Esophagus mucosa (tissue), 1 donor: ENCODE results near the gene DUSP28. TPM values are rescaled to one million over a fixed set of nuclear protein-coding genes. Genes with fewer than 3 reads are reported as not detected.

Source experiments
- ATAC-seq: fragments of 200-7000 bp; cut with Tn5 transposase; one replicate; pipeline ENCODE4 v1.9.1; 2020
- total RNA-seq: library from RNA; stranded (reverse); gene quantifications from one replicate; pipeline ENCODE4 v1.2.4, GENCODE V29; 2023
- donor health status: DM: yes; HTN: yes; CAD: no.

DUSP28 gene
- total RNA-seq, 1 donor from 2014 or later: 3.7 TPM

DNA sequence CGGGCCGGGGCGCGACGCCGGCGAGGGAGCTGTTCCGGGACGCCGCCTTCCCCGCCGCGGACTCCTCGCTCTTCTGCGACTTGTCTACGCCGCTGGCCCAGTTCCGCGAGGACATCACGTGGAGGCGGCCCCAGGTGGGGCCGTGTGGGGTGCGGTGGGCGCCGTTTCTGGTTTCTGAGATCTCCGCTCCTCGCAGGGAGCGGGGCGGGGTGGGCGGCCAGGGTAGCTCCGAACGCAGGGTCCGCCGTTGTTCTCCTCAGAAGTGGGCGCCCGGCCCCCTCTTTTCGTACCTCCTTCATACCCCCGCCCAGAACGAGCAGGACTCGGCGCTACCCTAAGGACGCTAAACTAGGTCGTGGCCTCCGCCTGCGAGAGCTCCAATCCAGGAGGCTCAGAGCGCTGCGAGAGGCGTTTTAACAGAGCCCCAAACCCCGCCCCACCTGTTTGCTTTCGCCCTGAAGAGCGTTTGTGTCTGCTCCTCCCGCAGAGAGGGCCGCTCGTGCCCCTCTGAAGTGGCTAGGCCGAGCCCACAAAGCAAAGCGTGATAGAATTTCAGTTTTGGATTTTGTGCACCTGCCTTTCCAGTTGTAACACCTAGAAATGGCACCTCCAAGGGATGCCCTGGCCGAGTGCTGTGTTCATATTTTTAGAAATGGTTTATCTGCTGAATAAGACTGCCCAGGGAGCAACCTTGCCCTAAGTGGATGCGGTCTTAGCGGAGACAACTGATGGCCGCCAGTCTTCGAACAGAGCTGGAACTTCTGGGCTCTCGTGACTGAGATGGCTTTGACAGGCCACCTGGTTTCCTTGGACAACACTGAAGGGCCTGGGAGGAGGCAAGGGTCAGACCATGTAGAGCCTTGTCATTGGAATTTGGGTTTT, 27.0 kb downstream of the DUSP28 start:
- peak; percentile 33 for ATAC-seq

DNA sequence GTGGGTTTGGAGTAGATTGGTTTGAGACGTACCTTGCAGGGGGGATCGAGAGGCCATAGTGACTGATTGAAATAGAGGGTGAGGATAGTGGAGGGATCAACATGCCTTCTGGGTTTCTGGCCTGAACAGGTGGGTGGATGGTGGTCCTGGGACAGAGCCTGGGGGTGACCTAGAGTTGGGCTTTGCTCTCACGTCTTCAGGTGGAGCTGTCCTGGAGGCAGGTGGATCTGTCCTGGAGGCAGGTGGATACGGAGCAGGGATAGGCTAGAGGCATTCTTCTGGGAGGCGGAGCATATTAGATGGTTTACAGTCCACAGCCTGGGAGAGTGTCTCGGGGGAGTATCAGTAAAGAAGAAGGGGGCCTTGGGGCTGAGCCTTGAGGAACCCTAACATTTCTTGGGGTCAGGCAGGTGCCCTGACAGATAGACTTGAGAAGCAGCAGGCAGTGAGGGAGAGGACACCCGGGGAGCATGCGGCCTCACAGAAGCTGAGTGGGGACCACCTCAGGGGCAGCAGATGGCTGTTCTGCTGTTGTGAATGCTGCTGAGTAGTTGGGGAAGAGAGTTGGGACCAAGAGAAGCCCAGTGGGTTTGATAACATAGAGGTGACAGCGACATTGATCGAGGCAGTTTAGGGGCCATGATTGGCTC, 28.0 kb downstream of the DUSP28 start:
- ATAC-seq: no peak

DNA sequence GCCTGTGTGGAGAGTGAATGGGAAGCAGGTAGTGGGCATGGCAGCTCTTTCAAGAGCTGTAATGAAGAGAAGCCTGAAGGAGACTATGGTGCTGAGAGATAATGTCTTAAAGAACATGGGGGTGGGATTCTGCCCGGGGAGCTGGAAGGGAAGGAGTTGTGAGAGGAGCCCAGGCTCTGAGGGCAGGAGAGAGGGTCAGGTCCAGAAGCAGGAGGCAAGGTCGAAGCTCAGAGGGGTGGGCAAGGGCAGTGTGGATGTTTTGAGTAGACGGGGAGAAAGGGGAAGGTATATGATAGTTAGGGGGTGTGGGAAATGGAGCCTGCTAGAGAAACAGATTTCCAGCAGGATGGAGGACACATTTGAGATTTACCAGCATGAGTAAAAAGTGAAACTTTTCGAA, 28.5 kb downstream of the DUSP28 start:
- no peak for ATAC-seq

DNA sequence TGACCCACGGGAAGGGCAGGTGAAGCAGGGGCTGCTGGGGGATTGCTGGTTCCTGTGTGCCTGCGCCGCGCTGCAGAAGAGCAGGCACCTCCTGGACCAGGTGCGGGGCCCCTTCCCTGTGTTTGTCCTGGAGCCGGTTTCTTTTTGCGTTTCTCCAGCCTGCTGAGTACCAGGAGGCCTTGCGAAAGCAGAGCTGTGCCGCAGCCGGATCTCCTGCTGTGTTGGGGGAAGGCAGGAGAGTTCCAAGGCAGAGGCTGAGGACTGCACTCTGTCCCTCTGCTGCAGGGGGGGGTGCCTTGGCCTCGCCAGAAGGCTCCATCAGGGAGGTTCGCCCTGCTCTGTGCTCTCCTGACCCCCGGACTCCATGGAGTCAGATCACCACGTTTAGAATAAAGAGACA, 29.2 kb downstream of the DUSP28 start:
- no peak for ATAC-seq

DNA sequence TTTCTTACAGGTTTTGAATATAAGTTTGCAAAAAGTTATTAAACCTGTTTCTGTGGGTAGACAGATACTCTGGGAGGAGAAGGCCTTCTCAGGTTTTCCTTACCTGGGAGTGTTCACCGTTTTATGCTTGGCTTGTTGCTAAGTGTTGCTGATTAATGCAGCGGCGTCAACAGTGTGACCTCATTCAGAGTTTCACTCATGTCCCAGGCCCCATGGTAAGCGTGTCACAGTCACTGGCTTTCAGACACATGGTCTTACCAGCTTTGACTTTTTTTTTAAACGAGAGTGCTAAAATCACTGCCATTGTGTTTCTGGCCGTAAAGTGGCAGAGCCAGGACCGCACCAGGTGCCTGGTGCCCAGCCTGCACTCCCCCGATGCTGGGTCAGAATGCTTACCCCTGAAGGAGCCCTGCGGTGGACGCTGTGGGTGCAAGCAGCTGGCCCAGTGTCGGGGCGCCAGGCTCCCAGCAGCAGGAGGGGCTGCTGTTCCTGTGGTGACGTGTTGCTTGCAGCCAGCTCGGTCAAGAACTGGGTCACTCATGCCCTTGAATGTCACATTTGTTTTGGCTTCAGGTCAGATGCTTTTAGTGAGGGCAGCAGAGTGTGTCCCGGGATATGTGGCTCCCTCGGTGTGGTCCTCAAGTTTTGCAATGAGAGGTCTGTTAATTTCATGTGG, 29.8 kb downstream of the DUSP28 start:
- ATAC-seq: no peak

DNA sequence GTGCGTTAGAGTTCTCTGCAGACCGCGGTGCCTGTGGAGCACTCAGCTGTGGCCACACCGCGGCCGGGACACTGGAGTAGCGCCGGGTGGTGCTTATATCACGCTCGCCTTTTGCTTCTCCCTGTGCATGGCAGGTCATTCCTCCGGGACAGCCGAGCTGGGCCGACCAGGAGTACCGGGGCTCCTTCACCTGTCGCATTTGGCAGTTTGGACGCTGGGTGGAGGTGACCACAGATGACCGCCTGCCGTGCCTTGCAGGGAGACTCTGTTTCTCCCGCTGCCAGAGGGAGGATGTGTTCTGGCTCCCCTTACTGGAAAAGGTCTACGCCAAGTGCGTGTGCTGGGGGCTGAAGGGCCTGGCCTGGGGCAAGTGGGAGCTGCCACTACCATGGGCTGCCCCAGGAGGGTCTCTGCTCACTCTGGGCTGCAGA, 30.5 kb downstream of the DUSP28 start:
- ATAC-seq: no peak

DNA sequence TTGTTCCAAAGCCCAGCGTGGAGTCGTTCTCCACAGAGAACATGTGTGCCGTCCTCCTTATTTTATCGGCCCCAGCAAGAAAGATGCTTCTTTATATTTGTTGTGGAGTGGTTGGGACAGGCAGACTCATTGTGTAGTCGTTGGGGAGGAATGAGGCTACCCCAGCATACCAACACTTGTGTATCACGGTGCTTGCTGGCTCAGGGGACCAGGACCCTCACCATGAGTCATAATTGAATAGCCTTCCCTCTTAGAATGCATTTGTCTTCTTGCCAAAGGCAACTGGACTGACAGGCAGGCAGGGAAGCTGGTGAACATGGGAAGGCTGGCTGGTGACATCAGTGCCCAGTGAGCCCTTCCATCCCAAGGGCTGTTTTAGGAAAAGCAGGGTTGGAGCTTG, 31.1 kb downstream of the DUSP28 start:
- ATAC-seq: no peak

DNA sequence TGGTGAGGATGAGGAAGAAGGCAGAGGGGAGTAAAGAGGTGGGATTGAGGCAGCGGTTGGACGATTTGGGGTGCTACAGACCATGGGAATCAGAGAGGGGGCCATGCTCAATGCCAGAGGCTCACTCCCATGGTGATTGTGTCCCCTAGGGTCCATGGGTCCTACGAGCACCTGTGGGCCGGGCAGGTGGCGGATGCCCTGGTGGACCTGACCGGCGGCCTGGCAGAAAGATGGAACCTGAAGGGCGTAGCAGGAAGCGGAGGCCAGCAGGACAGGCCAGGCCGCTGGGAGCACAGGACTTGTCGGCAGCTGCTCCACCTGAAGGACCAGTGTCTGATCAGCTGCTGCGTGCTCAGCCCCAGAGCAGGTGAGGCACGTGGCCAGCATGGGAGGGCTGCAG, 31.6 kb downstream of the DUSP28 start:
- ATAC-seq: no peak

DNA sequence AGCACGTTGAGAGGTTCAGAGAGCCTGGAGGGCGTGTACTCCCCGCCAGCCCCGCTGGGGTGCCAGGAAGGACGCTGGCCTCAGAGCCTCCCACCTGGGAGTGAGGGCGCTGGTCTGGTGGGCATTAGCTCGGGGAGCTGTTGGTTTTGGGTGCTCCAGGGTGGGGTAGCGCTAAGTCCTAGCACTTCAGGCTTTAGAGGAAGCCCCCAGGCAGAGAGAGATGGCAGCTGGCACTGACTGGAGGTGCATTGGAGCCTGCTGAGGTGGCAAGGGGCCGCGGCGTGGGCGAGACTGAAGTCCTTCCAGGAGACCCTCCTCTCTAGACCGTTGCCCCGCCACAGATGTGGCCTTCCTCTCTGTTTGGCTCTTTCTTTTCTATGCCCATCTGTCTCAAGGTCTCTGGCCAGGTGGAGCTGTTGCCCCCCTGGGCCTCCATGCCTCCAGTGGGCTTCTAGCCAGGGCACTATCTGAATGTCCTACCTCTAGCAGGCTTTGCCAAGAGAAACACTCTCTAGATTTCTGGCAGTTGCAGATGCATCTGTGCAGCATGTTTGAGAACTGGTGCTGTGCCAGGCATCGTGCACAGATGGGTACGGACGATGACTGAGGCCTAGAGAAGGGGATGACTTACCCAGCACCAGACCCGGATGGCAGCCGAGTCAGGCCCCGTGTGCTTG, 33.0 kb downstream of the DUSP28 start:
- ATAC-seq: no peak

DNA sequence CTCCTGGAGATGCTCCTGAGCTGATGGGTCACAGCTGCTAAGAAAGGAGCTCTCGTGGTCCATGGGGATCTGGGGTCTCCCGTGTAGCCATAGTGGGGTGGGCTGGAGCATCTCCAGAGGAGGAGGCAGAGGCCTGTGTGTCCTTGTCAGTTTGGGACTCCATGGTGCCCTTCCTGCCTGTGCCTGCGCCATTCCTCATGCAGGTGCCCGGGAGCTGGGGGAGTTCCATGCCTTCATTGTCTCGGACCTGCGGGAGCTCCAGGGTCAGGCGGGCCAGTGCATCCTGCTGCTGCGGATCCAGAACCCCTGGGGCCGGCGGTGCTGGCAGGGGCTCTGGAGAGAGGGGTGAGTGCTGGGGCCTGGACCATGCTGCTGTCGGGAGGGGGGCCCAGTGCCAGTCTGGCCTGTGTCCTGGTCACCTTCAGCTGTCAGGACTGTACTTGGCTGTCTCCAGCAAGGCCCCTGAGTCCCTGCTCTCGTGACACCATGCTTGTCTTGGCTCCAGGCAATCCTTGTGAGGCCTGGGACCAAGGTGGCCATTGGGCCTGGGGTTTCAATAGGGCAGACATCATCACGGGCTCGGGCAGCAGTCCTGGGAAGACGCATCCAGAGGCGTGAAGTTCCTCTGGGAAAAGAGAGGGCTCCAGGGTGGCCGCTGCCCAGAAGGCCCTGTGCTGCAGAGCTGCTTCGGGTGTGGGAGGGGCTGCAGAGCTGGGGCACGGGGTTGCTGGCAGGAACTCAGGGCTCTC, 33.7 kb downstream of the DUSP28 start:
- no peak for ATAC-seq

DNA sequence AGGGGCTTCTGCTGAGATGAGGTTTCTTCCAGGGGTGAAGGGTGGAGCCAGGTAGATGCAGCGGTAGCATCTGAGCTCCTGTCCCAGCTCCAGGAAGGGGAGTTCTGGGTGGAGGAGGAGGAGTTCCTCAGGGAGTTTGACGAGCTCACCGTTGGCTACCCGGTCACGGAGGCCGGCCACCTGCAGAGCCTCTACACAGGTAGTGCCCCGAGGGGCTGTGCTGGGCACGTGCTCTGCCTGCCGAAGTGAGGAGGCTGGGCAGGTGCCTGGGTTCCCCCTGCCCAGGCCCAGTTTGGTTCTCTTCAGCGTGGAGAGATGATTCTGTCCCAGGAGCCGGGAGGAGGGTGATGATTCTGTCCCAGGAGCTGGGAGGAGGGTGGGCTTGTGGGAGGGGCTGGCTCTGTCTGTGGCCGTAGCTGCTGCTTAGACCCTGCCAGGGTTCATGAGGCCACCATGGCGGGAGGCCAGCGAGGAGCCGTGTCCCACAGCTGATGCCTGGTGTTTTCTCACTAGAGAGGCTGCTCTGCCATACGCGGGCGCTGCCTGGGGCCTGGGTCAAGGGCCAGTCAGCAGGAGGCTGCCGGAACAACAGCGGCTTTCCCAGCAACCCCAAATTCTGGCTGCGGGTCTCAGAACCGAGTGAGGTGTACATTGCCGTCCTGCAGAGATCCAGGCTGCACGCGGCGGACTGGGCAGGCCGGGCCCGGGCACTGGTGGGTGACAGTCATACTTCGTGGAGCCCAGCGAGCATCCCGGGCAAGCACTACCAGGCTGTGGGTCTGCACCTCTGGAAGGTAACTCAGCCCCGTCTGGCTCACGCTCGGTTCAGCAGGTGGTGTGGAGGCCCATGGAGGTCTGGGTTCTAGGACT, 34.6 kb downstream of the DUSP28 start:
- ATAC-seq: no peak

DNA sequence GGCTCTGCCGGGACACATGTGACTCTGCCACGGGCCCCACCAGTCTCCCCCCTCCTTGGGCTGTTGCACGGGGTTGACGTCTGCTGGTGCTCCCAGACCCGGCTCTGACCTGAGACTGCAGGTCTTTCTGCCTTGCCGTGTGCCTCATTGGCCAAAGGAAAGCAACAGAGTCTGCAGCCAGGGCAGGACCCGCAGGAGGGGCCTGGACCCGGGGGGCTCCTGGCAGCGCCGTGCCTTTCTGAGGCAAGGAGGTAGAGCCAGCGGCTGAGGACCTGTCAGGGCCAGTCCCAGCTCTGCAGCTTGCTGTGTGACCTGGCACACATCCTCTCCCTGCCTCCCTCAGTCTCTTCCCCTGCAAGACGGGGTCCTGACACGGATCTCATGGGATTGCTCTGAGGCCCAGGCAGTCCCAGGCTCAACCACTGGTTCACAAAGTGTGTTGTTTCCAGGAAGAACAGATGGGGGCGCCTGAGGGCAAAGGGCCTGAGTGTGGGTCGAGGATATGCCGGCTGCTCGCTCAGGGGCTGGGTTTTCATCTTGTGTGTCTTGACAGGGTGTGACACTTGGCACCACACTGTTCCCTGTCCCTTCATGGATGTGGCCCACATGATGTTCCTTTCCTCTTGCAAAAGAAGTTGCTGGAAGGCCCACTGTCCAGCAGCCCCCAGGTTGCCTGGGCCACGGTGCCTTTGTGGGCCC, 35.4 kb downstream of the DUSP28 start:
- peak; percentile 18 for ATAC-seq

DNA sequence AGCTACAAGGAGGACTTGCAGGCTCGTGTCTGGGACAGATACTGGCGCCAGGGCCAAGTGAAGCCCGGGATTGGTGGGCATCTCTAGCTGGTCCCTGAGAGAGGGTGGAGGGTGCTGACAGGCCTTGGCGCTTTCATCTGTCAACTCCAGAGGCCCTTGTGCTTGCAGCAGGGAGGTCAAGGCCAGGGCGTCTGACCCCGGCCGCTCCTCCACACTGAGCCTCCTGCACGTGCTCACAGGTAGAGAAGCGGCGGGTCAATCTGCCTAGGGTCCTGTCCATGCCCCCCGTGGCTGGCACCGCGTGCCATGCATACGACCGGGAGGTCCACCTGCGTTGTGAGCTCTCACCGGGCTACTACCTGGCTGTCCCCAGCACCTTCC, 35.9 kb downstream of the DUSP28 start:
- no peak for ATAC-seq

DNA sequence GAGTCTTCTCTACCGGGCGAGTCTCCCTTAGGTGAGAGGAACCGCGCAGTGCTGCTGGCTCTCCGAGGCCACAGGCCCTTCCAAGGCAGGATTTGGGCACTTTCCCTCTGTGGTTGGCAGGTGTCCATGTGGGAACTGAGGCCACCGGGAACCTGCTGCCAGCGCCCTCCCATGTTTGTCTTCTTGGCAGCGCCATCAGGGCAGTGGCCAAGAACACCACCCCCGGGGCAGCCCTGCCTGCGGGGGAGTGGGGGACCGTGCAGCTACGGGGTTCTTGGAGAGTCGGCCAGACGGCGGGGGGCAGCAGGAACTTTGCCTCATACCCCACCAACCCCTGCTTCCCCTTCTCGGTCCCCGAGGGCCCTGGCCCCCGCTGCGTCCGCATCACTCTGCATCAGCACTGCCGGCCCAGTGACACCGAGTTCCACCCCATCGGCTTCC, 36.4 kb downstream of the DUSP28 start:
- ATAC-seq: no peak

DNA sequence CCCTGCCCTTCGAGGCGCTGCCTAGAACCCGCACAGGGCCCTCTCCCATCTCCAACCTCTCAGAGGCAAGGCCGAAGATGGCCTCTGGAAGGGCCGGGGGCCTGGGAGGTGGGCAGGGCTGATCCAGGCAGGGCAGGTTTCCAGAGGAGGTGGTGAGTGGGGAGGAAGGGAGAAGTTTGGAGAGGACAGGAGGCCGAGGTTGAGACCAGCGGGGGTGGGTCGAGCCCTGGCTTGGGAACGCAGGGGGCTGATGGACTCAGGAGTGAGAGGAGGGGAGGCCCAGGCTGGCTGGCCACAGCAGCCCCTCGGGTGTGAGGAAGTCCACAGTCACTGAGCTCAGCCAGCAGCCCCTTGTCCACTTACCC, 36.9 kb downstream of the DUSP28 start:
- no peak for ATAC-seq

DNA sequence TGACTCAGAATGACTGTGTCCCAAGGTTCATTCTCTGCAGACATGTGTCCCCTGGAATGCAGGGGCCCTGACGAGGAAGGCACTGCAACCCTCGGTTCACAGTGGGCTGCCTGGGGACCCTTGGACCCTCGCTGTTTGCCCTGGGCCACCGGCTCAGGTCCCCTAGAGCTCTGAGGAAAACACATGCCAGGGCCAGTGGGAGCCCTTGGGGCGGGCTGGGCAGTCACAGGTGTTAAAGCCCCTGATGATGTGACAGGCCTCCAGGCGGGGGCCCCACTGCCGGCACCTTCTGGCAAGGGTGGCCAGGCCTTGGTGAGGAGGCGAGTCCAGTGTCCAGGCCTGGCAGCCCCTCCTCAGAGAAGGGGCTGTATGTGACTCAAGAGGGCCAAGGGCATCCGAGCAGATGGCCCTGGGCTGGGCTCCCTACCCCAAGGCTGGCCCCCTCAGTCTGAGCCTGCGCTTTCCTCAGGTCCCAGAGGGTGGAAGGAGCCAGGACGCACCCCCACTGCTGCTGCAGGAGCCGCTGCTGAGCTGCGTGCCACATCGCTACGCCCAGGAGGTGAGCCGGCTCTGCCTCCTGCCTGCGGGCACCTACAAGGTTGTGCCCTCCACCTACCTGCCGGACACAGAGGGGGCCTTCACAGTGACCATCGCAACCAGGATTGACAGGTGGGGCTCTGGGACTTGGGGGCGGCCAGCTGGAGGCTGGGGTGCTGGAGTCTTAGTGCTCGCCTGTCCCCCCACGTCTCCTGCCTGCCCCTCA, 37.4 kb downstream of the DUSP28 start:
- ATAC-seq: no peak

DNA sequence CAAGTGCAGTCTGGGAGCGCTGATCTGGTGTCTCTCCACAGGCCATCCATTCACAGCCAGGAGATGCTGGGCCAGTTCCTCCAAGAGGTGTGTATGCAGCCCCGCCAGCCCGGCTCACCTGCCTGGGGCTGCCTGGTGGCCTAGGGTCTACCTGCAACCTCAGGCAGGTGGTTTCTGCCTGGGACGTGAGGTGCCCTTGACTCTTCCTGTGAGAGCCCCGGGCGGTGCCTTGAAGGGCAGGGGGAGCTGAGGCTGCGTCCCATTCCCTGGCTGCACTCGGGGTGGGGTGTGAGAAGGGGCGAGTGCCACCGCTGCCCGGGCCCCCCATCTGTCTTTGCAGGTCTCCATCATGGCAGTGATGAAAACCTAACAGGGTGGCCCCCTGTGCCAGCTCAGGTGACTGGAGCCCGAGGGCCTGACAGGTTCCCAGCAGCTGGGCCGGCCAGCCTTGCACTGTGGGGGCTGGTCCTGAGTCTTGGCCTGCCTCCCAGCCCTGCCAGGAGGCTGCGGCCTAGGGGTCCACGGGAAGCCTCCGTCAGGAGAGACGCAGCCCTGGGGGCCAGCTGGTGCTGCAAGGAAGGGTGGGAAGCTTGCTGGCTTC, 38.3 kb downstream of the DUSP28 start:
- ATAC-seq: no peak

DNA sequence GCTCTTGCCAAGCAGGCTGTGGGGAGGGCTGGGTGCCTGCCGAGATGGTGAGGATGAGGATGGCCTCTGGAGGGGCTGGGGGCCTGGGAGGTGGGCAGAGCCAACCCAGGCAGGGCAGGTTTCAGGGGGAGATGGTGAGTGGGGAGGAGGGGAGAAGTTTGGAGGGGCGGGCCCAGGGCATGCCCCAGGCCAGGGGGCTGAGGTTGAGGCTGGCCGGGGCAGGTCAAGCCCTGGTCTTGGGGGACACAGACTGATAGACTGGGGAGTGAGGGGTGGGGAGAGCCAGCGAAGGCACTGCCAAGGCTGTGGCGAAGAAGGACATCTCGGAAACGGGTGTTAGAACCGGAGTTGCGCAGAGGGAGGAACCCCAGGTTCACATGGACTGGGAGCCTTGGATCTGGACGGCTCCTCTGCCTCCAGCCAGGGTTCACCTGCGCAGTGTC, 39.0 kb downstream of the DUSP28 start:
- no peak for ATAC-seq

DNA sequence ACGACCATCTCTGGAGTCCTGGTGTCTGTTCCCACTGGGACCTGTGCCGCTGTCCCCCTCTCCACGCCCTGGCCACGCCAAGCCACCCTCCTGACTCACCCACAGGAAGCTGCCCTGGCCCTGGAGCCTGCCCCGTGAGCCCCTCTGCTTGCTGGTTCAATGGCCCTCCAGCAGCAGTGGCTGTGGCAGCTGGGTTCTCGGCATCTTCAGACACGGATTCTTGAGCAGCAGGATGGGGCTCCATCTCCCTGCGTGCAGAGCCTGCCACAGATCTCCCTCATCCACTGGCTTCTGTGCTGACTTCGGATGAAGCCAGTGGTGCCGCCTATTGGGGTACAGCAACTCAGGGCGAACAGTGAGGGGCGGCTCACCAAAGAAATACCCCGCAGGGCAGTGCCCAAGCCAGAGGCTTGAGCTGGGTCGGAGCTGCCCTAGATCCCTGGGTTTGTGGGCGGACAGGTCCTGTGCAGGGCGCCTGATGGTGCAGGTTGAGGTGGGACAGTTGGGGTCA, 40.3 kb downstream of the DUSP28 start:
- ATAC-seq: no peak
